GM20431 (cell line): ENCODE results near the gene UTP25.

Experiments used
- in situ Hi-C: fragments of 300-500 bp; cut with MseI, MboI; formaldehyde crosslinking; loops from one replicate; pipeline ENCODE4 v1.15.0; 2020; ENCODE audit warnings: low sequenced_read_pairs; ENCODE audit not compliant: unreplicated experiment

The UTP25 gene

GRCh38 chr1:209805341-209805781, 22.4 kb upstream of the UTP25 start:
- in situ Hi-C loops, result no loop called here

- in situ Hi-C loops, result no loop called here
These were observed 21.7 kb upstream of the UTP25 start, which contains the start of gene IRF6 for GRCh38 chr1:209805875-209806760. Gene IRF6, minus strand, starts transcription at chr1:209806142. Its CDS starts 4,729 bp downstream, at chr1:209801413.

- in situ Hi-C loops, result no loop called here
These were observed 20.3 kb upstream of the UTP25 start for GRCh38 chr1:209807509-209807908.

- in situ Hi-C loops, result no loop called here
These were observed 19.7 kb upstream of the UTP25 start for GRCh38 chr1:209808059-209808581.

GRCh38 chr1:209809611-209810010, 18.2 kb upstream of the UTP25 start:
- in situ Hi-C loops, result no loop called here

GRCh38 chr1:209810783-209811182, 17.0 kb upstream of the UTP25 start:
- in situ Hi-C loops, result no loop called here

GRCh38 chr1:209813902-209814301, 13.9 kb upstream of the UTP25 start:
- in situ Hi-C loops, result no loop called here

- in situ Hi-C loops, result no loop called here
These were observed 12.3 kb upstream of the UTP25 start for GRCh38 chr1:209815490-209815889.

- in situ Hi-C loops, result no loop called here
These were observed 11.8 kb upstream of the UTP25 start for GRCh38 chr1:209815931-209816341.

- in situ Hi-C loops, result no loop called here
These were observed 10.8 kb upstream of the UTP25 start for GRCh38 chr1:209816923-209817322.

- in situ Hi-C loops, result no loop called here
These were observed 10.1 kb upstream of the UTP25 start for GRCh38 chr1:209817691-209818090.

GRCh38 chr1:209819058-209819457, 8.7 kb upstream of the UTP25 start:
- in situ Hi-C loops, result no loop called here

GRCh38 chr1:209820986-209821385, 6.8 kb upstream of the UTP25 start:
- in situ Hi-C loops, result no loop called here

- in situ Hi-C loops, result no loop called here
These were observed 5.1 kb upstream of the UTP25 start for GRCh38 chr1:209822706-209823105.

GRCh38 chr1:209823143-209824041, 4.4 kb upstream of the UTP25 start:
- in situ Hi-C loops, result no loop called here

GRCh38 chr1:209825591-209826434, 2.0 kb upstream of the UTP25 start:
- in situ Hi-C loops, result no loop called here

GRCh38 chr1:209829716-209830115, 1.9 kb downstream of the UTP25 start:
- in situ Hi-C loops, result no loop called here

GRCh38 chr1:209830722-209831121, 3.0 kb downstream of the UTP25 start:
- in situ Hi-C loops, result no loop called here

GRCh38 chr1:209831615-209832014, 3.8 kb downstream of the UTP25 start:
- in situ Hi-C loops, result no loop called here
